H54 (cell line): ENCODE data around the gene PCNT.

Experiments
- DNase-seq: peaks from one replicate; pipeline ENCODE4 v3.0.0; 2011; ENCODE audit warnings: low spot score, mixed read lengths; ENCODE audit not compliant: insufficient read length
- FAIRE-seq: peaks from 3 replicates; lab custom pipeline; 2011; peaks lifted over from hg19 to GRCh38; lab: Jason Lieb, UNC
- POLR2A ChIP-seq: IDR thresholded peaks from 2 replicates; pipeline ENCODE4 v1.6.1; 2011; ENCODE audit warnings: low read depth, mild to moderate bottlenecking, low read length

Gene PCNT

DNA sequence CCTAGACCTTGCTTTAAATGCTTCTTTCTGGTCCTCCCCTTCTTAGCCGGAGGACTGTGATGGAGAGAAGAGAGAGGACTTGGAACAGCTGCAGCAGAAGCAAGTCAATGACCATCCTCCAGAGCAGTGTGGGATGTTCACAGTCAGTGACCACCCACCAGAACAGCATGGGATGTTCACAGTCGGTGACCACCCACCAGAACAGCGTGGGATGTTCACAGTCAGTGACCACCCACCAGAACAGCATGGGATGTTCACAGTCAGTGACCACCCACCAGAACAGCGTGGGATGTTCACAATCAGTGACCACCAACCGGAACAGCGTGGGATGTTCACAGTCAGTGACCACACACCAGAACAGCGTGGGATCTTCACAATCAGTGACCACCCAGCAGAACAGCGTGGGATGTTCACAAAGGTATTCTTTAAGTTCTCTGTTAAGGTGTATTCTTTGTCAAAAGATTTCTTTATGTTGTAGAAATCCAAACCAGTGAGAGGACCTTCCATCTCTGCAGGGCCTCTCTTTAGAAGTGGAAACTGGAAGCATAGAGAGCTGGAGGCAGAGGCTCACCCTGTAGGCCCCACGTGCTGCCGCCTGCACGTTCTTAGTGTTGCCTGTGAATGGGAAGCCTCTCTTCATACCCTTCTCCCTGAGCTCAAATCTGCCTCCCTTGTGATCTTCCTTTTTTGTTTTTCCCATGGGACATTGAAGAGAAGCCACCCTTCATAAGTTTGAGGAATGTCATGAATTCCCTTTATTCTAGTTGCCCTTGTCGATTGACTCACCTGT lies 10.6 kb downstream of the PCNT start:
- TF ChIP-seq POLR2A: no peak
- FAIRE-seq: no peak

DNA sequence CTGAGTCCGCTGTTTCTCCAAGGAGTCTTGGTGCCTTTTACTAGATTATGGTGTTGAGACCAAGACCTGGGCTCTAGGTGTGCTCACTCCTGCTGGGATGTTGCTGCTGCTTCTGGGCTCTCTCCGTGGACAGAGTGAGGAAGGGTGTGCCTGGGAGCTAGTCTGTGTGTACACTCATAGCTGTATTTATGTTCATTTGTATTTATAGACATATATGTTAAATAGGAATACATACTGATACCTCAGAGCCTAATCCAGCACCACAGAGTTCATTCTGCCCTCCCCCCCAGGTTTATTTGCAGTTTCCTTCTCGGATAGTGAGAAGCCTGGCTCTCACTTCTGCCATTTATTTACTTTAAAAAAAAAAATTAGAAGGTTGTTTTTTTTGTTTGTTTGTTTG lies 12.6 kb downstream of the PCNT start:
- TF ChIP-seq POLR2A: no peak
- FAIRE-seq (no peak), DNase-seq (no peak)

More for the DNA sequence above, 10.6 kb downstream of the PCNT start:
- DNase-seq: no peak

DNA sequence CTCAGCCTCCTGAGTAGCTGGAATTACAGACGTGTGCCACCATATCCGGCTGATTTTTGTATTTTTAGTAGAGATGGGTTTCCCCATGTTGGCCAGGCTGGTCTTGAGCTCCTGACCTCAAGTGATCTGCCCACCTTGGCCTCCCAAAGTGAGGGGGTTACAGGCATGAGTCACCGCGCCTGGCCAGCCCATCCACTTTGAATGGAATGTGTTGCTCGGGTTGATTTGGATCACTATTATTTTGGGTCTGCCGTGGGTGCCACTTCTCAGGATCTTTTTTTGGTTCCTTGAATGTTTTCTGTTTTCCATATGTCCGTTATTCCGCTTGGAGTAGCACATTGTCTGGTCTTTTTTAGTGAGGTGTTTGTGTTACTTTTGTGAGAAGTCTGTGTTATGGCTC lies 17.0 kb downstream of the PCNT start:
- DNase-seq (no peak), FAIRE-seq (no peak)
- no peak for TF ChIP-seq POLR2A

DNA sequence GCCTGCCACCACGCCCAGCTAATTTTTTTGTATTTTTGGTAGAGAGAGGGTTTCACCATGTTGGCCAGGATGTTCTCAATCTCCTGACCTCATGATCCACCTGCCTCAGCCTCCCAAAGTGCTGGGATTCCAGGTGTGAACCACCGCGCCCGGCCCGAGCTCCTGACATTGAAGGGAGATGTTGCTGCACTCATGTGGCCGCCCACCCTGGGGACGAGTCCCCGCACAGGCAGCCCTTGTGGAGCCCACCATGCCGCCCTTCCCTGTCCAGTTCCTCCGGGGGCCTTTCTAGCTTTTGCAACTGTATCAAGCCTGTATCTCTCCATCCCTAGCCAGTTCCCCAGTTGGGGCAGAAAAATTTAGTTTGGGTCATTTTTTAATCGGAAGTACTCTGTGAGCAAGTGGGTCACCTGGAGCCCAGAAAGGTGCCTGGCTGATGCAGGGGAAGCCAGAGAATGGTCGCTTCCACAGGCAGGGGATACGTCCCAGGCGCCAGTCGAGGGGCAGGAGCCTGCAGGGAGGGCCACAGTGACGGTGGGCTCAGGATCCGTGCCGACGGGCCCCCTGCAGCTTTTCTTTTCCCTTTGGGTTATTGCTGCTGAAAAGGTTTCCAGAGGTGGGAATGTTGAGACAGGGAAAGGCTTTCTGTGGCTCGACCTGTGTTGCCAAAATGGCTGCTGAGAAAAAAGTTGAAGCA lies 20.4 kb downstream of the PCNT start:
- DNase-seq: no peak

DNA sequence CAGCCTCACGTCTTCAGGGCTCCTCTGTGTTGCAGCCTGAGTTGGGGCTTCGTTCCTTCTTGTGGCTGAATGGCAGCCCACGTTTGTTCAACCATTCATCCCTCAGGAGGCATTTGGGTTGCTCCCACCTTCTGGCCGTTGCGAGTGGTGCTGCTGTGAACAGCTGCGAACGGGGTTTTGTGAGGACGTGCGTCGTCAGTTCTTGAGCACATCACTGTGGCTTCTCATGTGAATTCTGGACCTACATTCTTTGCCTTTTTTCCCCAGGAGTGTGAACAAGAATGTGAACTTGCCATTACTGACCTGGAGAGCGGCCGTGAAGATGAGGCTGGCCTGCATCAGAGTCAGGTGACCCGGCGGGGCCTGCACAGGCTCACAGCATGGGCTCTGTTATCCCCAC lies 21.9 kb downstream of the PCNT start:
- DNase-seq: no peak
- no peak for TF ChIP-seq POLR2A
- FAIRE-seq: no peak

More for the DNA sequence above, 20.4 kb downstream of the PCNT start:
- no peak for TF ChIP-seq POLR2A
- no peak for FAIRE-seq

DNA sequence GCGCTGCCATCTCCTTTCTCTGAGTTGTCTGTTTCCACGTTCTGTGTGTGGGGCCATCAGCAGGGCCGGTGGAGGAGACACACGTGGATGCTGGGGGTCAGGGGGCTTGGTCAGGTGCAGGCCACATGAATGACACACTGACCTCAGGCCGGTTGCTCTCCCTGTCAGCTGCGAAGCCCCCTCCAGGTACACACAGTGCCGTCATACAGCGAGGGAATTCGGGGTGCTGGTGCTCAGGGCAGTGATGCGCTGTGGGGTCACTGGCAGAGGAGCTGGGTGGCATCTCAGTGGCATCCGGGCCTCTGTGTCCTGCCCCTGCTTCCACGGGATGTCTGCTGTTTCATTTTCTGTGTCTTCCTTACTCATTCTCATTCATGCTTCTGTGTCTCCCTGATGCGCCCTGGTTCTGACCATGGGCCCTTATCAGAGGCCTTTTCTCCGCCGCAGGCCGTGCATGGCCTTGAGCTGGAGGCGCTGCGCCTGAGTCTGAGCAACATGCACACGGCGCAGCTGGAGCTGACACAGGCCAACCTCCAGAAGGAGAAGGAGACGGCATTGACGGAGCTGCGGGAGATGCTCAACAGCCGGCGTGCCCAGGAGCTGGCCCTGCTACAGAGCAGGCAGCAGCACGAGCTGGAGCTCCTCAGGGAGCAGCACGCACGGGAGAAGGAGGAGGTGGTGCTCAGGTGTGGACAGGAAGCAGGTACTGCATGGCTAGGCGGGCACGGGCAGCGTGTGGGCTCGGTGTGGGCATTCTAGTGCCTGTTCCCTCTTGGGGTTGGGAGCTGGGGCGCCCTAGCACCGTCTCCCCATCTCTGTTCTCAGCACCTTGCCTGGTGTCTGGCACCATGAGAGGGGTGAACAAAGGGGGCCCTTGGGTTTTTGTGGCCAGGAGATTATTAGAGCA lies 22.6 kb downstream of the PCNT start:
- TF ChIP-seq POLR2A: no peak
- no peak for FAIRE-seq

DNA sequence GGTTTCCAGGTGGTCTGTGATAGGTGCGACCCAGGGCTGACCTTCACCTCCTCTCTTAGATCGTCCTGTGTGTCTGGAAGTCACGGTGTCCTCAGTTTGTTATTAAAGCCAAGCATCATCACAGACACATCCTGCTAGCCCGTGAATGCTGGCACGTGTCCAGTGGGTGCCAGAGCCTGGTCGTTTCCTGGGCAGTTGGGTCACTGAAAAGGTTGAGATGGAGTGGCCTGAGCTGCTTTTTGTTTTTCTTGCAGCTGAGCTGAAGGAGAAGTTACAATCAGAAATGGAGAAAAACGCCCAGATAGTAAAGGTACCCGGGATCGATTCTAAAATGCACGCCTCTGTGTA lies 23.2 kb downstream of the PCNT start:
- no peak for FAIRE-seq
- DNase-seq: no peak
- TF ChIP-seq POLR2A: no peak

More for the DNA sequence above, 22.6 kb downstream of the PCNT start:
- DNase-seq: no peak

DNA sequence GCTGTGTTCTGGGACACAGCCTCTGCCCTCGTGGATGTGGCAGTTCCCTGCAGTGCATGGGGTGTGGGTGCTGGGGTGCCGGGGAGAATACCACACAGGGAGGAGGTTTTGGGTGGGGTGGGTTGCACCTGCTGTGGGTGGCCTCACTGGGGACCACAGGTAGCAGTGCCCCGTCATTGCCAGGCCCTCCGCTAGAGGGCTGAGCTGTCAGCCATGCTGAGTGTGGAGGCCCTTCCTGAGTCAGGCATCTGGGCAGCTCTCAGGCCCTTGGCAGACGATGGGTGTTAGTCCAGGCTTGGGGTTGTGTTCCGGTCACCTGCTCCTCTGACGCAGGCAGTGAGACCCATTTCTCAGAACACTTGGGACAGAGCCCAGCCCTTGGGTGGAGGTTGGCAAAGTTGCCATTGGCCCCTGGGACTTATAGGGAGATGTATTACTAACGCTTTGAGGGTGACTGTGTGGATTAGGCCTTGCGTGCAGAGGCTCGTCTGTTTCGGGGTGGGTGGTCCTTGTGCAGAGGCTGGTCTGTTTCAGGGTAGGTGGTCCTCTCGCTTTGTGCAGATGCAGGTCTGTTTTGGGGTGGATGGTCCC lies 23.9 kb downstream of the PCNT start:
- TF ChIP-seq POLR2A: no peak
- FAIRE-seq: no peak
- no peak for DNase-seq

DNA sequence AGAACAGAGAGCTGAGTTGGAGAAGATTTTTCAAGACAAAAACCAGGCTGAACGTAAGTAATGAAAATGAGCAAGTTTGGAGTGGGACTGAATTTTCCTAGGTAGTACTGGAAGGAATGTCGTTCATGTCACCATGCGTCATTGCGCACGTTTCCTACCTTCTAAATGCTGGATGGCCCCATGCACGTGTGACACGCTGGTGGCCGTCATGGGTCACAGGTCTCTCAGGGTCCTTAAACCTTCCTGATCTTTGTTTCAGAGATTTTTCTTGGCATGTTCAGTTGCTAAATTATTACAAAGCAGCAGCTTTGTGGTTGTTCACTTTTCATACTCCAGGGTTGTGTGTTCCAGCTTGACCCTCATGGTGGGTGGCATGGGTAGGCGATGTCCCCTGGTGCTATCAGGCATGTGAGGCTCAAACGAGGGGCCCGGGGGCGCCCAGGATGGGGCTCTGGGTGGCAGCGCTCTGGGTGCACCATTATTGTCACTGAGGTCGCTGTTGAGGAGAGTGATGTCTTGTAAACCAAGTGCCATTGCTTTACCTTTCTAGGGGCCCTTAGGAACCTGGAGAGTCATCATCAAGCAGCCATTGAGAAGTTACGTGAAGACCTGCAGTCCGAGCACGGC lies 25.3 kb downstream of the PCNT start:
- DNase-seq: no peak
- no peak for FAIRE-seq
- no peak for TF ChIP-seq POLR2A

DNA sequence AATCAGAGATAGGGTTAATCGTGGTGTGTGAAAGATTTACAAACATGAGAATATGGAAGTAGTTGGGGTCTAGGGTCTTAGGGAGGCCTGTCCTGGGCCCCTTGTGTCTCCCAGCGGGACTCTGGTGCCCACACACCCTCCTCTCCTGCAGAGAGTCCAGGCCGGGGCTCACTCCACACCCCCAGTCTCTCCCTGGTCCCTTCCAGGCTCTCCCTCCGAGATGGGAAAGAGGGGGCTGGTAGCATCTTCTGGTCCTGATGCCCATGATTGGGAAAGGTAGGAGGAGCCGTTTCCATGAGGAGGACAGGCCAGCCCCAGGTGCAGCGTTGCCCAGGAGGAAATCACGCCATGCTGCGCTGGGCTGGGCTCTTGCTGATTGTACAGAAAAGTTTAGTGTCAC lies 26.6 kb downstream of the PCNT start:
- FAIRE-seq (no peak), DNase-seq (no peak)
- no peak for TF ChIP-seq POLR2A

DNA sequence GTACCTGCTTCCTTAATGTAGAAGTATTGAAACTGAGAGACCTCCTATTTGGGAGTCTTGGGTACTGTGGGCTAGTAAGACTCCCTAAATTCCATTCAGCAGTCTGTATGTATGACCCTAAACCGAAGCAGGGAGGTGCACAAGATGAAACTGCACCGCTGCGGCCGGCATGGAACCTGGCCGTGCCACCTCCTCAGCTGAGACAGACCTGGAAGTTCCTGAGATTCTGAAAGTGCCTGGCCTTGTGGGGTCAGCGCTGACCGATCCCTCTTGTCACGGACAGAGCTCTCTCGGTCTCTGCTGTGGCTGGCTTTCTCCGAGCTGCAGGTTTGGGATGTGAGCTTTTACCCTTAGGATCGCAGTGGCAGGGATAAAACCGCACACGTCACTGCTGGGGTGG lies 27.0 kb downstream of the PCNT start:
- DNase-seq (no peak), FAIRE-seq (no peak)
- no peak for TF ChIP-seq POLR2A

DNA sequence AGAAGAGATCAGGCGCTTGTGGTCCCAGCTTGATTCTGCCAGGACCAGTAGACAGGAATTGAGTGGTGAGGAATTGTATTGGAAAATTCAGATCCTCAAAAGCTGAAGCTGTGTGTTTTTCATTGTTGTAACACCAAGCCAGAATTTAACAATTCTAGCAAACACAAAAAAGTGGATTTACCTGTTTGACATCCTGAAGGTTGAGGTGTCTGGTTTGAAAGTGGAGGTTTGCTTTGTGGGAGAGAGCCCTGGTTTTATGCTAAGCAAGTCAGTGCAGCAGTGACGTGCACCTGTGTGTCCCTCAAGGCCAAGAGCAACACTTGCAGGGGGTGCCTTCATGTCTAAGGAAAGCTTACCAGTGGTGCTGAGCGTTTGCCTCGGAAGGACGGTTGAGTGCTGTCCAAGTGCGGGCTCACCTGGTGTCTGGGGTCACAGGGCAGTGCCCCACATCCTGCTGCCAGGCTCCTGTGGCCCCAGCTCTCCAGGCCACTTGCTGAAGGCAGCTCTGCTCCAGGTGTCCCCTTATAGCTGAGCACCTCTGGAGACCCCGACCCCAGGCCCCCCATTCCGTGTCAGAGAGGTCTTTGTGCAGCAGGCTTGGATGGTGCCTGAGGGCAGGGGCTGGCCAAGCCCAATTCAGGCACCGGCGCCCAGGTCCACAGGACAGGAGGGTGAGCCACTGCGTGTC lies 27.7 kb downstream of the PCNT start:
- no peak for TF ChIP-seq POLR2A
- DNase-seq: no peak
- FAIRE-seq: no peak

DNA sequence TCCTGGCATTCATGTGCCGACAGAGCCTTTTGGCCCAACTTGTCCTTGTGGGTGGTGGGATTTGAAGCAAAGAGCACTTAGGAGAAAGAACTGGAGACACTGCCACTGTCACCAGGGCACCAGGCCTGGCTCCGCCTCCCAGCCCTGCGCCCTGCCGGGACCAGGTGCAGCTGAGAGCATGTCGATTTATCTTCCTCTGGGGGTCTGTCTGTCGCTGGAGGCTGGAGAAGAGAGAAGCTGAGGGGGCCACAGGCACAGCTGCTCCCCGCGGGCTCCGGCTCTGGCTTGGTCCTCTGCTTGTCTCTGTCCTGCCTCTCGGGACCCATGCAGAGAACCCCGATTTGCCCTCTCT lies 28.2 kb downstream of the PCNT start:
- DNase-seq (no peak), FAIRE-seq (no peak)
- no peak for TF ChIP-seq POLR2A
